Hypothalamus (tissue), 51 donors: ENCODE measurements around the gene CORO7.
"Not testable (repeated sequence)": the region's sequence is repeated elsewhere in the genome, so short reads cannot be mapped to it uniquely, and the experiment has no call there.

Source experiments
- DNase-seq, 51 donors: peaks; one replicate each; lab custom pipeline; 2025; lab: John Stamatoyannopoulos, UW

Gene CORO7

DNA sequence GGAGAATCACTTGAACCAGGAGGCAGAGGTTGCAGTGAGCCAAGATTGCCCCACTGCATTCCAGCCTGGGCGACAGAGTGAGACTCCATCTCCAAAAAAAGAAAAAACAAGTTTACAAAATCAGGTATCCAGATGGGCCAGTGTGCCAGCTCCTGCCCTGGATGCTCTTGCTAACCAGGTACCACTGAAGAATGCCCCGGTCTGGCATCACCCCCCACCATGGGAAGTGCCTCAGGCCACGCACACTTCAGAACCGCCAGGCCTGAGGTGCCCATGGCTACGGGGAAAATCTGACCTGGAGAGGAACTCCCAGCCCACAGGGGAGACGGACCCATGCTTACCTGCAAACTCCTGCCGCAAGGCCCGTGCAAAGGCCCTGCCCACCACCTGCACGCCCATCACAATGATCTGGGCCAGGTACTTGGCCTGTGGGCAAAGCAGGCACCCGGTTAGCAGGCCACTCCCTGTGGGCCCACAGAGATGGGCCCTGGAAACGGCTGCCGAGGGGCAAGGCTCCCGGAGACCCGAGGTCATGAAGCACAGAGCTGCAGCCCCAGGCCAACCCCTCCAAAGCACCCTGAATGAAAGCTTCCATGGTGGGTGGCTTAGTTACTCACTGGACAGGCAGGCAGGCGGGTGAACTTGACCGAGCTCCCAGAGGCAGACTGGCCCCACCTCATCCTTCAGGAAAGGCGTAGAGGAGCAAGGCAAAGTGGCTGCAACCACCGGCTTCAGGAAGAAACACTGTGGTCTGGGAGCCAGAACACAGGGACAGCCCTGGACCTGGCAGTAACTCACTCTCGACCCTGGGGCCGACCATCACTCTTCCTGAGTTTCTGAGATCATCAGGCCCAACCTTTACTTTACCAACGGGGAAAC is 73.3 kb downstream of the CORO7 start:
- DNase-seq, result no peak

DNA sequence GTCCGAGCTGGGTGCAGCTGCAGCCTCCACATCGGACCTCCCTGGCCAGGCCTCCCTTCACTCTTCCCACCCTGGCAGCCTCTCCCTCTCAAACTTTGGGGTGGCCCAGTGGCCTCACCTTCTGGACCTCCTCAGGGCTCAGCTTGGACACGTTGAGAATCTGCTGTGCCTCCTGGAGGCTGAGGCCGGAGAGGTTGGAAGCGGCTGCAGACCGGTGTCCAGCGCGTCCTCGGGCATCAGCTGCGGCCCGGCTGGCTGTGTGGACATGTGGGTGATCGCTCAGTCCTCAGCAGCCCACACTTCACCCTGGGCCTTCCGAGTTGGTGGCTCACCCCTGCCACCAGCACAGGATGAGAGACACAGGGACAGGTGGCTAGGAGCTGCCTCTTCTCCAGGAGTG is 75.1 kb downstream of the CORO7 start:
- no peak for DNase-seq

DNA sequence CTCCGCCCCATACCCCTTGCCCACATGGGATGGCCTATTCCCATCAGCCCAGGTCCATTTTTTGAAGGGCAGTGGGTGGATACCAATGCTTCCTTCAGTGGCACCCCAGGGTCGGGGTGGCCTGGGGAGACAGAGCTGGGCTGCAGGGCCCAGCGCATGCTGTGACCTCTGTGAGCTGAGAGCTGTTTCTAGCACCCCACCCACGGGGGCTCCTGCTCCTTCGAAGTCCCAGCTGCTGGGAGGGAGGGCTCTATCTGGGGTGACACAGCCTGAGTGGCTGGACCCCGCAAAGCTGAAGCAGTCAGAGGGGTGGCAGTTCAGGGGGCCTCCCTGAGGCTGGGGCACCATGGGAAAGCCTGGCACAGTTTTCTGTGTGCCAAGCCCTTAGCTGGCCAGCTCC is 76.0 kb downstream of the CORO7 start:
- no peak for DNase-seq

DNA sequence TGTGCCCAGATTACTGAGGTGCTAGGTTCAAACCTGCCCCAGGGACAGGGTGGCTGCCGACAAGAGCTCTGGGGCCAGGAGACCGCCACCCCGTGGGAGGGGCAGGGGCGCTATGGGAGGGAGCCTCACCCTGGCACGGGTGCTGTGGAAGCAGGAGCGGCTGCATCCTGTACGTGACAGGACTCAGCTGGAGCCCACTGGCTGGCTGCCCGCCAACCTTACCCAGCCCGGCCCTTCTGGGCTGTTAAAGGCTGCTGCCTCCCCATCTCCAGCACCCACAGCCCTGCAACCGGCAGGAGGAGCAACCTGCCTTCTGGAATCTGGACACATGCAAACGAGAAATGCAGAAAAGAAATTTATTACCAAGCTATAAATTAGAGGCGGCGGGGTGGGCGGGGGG is 76.5 kb downstream of the CORO7 start:
- peak in 1 of 51 donors; percentile 9 for DNase-seq

DNA sequence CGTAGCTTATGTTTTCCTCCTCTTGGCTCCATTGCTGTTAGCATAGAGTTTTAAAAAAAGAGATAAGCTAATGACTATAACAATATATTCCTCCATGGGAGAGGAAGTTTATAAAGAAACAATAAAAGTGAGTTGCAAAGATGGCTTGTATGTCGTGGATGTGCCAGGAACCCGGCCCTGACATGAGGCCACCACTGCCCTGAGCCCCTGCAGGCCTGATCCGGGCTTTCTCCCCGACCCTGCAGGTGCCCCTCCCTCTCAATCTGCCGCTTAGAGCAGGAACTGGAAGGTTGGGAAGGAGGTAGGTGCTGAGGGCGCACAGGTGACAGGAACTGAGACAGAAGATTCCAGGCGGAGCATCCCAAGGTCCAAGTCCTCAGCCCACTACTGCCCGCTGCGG is 76.9 kb downstream of the CORO7 start:
- DNase-seq, result no peak

DNA sequence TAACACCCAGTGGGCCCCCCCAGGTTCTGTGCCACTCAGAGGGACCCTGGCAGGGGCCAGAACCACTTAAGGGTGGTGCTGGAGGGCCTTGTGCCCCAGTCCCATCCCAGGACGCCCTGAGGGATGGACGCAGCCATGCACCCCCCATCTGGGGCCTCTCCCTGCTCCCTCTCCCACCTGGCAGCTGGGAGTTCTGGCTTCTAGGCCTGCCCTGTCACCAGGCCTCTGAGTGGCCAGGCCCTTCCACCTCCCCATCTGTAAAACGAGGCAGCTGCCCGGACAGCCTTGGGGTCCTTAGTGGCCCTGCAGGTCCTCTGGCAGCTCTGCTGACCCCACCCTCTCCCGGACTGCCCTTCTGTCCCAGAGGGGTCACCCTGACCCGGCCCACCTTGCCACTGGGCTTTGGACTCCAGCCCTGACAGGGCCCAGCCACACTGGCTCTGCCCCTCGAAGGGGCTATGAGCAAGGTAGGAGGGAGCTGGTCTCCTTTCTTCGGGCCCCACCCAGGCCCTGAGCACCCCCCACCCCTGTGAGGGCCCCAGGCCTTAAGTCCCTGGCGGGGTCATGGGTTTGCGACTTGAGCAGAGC is 77.6 kb downstream of the CORO7 start:
- DNase-seq, result no peak

DNA sequence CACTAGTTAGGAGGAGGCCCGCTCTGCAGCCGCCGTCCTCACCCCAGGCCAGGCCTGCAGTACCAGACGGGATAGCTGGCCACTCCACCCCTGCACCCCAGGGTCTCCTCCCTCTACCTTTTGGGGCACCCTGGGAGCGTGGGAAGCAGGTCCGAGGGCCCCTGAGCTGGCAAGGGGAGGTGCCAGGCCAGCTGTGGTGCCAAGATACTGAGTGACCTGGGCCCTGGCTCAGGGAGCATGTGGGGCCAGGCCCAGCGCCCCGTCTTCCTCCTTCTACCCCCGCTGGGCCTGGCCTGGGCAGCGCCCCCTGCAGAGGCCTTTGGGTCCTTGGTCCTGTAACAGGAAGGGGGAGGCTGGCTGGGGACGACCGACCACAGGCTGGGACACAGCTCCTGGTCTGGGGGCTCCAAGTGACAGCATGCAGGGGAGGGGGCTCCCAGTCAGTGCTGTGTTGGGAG is 78.2 kb downstream of the CORO7 start:
- DNase-seq, result no peak

DNA sequence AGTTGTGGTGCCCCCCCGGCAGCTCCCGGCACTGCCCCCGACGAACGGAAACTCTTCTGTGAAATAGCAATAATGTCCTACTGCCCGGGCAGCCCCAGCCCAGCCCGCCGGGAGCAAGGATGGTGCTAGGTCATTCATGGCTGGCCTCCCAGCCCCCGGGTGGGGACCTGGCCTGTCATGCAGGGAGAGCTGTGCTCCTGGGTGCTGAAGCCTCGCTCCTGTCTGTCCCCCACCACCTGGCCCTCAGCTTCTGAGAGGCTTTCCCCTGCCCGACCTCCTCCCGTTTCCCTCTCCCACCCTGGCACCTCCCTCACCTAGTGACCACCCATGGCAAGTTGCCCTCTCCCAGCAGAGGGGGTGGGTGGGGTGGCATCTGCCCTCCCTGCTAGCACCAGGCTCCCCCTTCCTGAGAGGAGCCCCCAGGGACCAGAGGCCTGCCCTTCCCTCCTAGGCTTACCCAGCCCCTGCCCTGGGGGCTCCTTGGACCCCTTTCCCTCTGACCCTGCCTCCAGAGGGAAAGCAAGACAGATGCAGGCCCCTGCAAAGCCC is 78.8 kb downstream of the CORO7 start:
- no peak for DNase-seq

DNA sequence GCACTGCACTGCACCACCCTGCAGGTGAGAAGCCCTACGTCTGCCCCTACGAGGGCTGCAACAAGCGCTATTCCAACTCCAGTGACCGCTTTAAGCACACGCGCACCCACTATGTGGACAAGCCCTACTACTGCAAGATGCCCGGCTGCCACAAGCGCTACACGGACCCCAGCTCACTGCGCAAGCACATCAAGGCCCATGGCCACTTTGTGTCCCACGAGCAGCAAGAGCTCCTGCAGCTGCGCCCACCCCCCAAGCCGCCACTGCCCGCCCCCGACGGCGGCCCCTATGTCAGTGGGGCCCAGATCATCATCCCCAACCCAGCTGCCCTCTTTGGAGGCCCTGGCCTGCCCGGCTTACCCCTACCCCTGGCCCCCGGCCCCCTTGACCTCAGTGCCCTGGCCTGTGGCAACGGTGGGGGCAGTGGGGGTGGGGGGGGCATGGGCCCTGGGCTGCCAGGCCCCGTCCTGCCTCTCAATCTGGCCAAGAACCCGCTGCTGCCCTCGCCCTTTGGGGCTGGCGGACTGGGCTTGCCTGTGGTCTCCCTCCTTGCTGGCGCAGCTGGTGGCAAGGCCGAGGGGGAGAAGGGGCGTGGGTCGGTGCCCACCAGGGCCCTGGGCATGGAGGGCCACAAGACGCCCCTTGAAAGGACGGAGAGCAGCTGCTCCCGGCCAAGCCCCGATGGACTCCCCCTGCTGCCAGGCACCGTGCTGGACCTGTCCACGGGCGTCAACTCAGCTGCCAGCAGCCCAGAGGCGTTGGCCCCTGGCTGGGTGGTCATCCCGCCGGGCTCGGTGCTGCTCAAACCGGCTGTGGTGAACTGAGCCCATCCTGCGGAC is 79.5 kb downstream of the CORO7 start:
- no peak for DNase-seq

DNA sequence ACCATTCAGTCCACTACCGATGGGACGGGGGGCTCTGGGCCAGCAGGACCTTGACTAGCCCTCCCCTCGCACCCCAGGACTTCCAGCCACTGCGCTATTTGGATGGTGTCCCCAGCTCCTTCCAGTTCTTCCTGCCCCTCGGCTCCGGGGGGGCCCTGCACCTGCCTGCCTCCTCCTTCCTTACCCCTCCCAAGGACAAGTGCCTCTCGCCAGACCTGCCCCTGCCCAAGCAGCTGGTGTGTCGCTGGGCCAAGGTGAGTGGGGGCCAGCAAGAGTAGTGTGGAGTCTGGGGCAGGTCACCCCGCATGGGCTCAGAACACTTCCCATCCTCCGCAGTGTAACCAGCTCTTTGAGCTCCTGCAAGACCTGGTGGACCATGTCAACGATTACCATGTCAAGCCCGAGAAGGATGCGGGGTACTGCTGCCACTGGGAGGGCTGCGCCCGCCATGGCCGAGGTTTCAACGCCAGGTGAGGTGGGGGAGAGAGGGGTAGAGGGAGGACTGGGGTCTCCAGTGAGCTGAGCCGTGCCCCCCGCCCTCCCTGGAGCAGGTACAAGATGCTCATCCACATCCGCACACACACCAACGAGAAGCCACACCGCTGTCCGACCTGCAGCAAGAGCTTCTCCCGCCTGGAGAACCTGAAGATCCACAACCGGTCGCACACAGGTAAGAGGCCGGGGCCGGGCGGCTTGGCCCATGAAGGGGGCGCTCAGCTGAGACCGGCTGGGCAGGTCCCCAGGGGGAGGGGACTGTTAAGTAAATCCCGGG is 81.5 kb downstream of the CORO7 start:
- DNase-seq, result no peak

DNA sequence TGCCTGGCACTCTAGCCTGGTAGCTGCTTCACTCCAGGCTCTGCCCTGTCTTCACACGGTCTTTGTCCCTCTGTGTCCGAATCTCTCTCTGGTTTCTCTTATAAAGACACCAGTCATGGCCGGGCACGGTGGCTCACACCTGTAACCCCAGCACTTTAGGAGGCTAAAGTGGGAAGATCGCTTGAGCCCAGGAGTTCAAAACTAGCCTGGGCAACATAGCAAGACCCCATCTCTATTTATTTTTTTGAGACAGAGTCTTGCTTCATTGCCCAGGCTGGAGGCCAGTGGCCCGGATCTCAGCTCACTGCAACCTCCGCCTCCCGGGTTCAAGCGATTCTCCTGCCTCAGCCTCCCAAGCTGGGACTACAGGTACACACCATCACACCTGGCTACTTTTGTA is 82.7 kb downstream of the CORO7 start:
- not testable (repeated sequence) for DNase-seq

DNA sequence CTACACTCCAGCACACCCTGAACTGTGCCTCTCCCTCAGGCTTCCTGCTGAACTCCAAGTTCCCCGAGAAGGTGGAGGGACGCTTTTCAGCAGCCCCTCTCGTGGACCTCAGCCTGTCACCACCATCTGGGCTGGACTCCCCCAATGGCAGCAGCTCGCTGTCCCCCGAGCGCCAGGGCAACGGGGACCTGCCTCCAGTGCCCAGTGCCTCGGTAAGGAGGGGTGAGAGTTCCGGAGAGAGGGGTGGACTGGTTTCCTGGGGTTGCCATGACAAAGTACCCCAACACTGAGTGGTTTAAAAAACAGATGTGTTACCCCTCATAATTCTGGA is 83.1 kb downstream of the CORO7 start:
- DNase-seq, result no peak

DNA sequence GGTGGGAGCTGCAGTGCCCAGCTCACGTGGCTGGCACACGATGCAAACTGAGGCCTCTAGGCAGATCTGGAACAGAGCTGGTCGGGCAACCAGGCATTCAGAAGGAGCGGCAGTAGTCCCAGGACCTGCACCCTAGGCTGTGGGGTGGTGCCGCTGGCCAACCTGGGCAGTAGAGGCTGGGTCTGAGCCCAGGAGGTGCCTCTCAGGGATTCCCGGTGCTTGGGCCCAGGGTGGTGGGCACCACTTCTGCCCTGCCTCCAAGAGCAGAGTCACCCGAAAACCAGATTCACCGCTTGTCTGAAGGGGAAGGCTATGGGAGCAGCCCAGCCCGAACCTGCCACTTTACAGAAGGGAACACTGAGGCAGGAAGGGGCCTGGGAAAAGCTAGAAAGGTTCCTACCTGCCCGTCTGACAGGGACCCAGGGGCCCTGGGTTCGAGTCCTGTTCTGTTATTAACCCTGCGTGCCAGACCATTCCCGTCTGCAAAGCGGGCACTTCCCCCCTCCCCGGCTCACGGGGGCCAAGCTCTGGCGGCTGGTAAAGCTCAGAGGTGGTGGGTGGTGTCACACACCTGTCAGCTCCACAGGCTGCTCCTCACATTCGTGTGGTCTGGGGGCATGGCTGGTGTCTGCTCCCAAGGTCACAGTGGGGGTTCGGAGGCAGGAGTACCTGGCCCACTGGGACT is 83.6 kb downstream of the CORO7 start:
- DNase-seq, result no peak

DNA sequence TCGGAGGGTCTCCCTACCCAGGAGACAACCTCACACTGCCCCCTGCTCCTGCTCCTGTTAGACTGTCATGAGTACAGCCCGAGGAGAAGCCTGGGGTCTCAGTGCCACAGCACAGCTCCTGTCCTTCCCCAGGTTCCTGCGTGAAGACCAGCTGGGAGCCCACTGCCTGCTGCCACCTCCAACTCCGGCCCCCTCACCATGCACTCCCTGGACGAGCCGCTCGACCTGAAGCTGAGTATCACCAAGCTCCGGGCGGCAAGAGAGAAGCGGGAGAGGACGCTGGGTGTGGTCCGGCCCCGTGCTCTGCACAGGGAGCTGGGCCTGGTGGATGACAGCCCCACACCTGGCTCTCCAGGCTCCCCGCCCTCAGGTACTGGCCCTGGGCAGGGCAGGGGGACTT is 84.3 kb downstream of the CORO7 start:
- no peak for DNase-seq

DNA sequence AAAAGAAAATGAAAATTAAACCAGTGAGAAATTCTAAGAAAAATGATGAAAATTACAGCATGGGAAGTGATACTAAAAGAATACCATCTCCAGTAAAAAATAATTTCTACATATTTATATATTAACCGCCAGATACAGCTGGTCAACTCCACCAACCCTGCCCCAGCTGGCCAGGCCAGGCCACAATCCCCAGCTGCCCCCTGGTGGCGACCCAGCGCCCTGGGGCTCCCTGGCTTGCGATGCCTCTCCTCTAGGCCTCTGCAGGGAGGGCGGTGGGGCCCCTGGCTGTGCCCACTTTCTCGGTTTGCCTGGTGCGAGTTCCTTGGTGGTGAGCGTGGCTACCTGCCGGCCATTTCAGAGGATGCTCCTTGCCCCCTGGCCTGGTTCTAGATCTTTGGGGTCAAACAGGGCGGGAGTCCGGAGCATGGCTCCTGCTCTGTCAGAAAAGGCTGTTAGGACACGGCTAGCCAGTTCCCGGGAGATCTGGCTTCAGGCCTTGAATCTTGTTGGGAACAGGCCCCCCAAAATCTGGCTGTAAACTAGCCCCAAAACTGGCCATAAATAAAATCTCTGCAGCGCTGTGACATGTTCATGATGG is 86.0 kb downstream of the CORO7 start:
- peak in 49 of 51 donors; percentile 3 to 88 (median 56) for DNase-seq

DNA sequence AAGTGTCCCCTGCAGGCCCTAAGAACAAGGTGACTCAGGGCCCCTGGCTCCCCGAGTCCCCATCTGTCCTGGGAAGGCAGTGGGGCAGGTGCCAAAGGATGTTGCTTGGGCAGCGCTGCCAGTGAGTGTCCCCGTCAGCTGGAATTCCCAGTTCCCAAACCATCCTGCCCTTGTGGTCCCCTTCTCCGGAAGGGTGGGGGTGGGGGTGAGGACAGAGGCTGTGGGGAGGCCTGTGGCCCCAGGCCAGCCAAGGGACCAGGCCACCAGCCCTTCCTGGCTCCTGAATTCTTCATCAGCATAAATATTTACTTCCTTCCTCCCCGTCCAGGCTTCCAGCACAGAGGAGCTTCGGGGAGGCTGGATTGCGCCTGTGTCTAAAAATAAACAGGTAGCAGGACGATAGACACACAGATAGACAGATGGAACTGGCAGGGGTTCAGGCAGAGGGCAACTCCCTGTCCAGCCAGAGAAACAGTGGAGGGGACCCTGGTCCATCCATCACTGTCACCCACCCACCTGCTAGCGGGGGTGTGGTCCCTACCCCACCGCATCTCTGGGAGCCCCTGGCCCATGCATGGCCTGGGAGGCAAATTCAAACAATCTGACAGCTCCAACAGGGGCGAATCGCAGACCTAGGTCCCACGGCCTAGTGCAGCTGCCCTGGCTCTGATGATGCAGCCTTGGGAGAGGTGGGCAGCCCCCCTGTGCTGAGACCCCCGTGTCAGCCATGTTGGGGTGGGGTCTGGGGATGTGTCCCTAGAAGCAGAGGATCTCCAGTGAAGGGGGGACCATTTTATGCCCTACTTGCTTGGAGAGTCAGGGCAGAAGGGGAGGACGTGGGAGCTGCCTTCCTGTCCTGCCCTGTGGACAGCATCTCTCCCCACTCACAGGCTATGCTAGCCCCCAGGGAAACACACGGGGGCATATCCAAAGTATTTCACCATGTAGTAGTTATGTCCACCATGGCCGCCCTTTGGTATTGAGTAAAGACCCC is 87.3 kb downstream of the CORO7 start:
- DNase-seq, result no peak

DNA sequence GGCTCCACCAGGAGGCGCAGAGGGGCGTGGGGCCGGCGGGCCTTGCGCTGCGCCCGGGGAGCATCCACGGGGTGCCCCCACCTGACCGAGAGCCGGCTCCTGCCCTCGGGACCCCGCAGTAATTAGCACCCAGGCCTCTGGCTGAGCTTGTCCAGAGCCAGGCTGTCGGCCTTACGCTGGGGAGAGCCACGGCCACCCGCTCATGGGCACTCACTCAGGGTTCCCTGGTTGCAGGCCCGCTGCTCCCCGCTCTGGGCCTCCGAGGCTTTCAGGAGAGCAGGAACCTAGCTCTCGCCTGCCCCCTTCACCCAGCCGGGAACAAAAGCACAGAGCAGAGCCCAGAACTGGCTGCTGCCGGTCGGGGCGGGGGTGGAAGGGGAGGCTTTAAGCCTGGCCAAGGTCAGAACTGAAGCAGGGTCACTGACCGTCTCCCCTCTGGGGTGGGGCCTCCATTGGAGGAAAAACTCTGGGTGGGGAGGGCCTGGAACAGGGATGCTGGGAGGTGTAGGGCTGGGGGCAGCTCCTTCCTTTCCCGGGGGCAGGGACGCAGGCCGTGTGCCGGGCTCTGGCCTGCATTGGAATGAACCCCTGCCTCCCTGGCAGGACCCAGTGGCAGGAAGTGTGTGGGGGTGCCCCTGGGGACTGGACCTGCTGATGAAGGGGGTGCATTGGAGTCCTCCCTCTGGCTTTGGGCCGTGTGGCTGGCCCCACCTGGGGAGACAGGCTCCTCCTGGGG is 88.2 kb downstream of the CORO7 start:
- DNase-seq, result peak in 47 of 51 donors; percentile 7 to 87 (median 59)
